ENCODE data around the gene TNS1. TPM values are rescaled to one million over a fixed set of nuclear protein-coding genes. Genes with fewer than 3 reads are reported as not detected.

The TNS1 gene
- total RNA-seq, 1 experiment from 2014 or later = 0.49 TPM

DNA sequence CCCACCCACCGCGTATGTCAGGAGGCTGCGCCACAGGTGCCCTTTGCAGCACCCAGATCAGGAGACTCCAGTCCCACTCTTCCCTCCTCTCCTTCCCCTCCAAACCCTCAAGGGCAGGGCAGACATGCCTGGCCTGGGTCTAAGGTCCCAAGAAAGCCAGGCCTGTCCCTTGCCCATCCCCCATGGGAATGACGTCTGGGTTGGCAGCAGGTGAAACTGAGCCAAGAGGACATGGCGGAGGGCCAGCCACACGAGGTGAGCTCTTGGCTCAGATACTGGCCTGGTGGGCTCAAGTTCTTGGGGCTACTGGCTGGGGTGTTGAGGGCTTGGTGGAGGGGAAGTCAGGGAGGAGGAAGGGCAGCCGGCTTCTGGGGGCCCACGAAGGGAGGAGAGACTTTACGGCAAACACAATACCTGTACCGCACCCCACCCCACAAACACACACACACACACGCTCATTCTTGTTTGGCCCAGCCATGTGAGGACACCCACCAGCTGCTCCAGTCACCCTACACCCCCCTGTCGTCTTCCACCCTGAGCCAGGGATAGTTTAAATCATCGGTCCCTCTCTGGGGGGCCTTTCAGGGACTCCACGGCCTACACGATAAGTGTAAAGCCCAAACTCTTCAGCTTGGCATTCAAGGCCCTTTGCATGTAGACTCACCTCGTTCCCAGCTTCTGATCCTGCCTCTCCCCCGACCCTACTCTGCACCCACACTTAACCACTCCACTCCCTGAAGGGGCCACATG is 24.1 kb upstream of the TNS1 start:
- Histone ChIP-seq H3K4me1 (ENCODE audit: control insufficient read depth, insufficient read depth, low read length) (no peaks in the 10 kb centered on the region), H3K4me3 (ENCODE audit: low read depth in 2 of 2, low read length in 2 of 2) (no peak overlapping the region), H3K27me3 (ENCODE audit: control insufficient read depth, insufficient read depth, low read length) (no peaks in the 10 kb centered on the region), H3K9me3 (ENCODE audit: control insufficient read depth, insufficient read depth, low read depth, low read length) (no peaks in the 10 kb centered on the region), H3K27ac (ENCODE audit: low read length) (no peak overlapping the region), H3K36me3 (ENCODE audit: control insufficient read depth, insufficient read depth, low read length) (no peaks in the 10 kb centered on the region)
- ATAC-seq (no peak), DNase-seq (ENCODE audit: low read depth, low spot score) (no peak)
- ChIA-PET POLR2A (no interaction called here), CTCF (no interaction called here)
- no TSS peak for BruUV-seq (replicated peaks)
- intact Hi-C loops (cut with micrococcal nuclease; ENCODE audit: unreplicated experiment) = no loop called here
- in situ Hi-C loops (cut with HindIII; ENCODE audit: low pct_unique_long_range_greater_than_20kb, low sequenced_read_pairs) = no loop called here
- TF ChIP-seq TCF7L2 (IDR thresholded peaks at IDR 0.05; ENCODE audit: low read depth, low read length) (no peak), POLR2AphosphoS5 (IDR thresholded peaks at IDR 0.05; ENCODE audit: low read depth, low read length) (no peak), SIN3A (IDR thresholded peaks at IDR 0.05; ENCODE audit: borderline replicate concordance, insufficient read depth, low read depth, low read length) (no peak)
- TF ChIP-seq, protein P1, sequence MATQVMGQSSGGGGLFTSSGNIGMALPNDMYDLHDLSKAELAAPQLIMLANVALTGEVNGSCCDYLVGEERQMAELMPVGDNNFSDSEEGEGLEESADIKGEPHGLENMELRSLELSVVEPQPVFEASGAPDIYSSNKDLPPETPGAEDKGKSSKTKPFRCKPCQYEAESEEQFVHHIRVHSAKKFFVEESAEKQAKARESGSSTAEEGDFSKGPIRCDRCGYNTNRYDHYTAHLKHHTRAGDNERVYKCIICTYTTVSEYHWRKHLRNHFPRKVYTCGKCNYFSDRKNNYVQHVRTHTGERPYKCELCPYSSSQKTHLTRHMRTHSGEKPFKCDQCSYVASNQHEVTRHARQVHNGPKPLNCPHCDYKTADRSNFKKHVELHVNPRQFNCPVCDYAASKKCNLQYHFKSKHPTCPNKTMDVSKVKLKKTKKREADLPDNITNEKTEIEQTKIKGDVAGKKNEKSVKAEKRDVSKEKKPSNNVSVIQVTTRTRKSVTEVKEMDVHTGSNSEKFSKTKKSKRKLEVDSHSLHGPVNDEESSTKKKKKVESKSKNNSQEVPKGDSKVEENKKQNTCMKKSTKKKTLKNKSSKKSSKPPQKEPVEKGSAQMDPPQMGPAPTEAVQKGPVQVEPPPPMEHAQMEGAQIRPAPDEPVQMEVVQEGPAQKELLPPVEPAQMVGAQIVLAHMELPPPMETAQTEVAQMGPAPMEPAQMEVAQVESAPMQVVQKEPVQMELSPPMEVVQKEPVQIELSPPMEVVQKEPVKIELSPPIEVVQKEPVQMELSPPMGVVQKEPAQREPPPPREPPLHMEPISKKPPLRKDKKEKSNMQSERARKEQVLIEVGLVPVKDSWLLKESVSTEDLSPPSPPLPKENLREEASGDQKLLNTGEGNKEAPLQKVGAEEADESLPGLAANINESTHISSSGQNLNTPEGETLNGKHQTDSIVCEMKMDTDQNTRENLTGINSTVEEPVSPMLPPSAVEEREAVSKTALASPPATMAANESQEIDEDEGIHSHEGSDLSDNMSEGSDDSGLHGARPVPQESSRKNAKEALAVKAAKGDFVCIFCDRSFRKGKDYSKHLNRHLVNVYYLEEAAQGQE (IDR thresholded peaks at IDR 0.05; ENCODE audit: insufficient read depth in 1 of 2, low read depth in 2 of 2, low read length in 1 of 2) = no peak
- TF ChIP-seq, protein P2, sequence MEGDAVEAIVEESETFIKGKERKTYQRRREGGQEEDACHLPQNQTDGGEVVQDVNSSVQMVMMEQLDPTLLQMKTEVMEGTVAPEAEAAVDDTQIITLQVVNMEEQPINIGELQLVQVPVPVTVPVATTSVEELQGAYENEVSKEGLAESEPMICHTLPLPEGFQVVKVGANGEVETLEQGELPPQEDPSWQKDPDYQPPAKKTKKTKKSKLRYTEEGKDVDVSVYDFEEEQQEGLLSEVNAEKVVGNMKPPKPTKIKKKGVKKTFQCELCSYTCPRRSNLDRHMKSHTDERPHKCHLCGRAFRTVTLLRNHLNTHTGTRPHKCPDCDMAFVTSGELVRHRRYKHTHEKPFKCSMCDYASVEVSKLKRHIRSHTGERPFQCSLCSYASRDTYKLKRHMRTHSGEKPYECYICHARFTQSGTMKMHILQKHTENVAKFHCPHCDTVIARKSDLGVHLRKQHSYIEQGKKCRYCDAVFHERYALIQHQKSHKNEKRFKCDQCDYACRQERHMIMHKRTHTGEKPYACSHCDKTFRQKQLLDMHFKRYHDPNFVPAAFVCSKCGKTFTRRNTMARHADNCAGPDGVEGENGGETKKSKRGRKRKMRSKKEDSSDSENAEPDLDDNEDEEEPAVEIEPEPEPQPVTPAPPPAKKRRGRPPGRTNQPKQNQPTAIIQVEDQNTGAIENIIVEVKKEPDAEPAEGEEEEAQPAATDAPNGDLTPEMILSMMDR (IDR thresholded peaks at IDR 0.05) = no peak

DNA sequence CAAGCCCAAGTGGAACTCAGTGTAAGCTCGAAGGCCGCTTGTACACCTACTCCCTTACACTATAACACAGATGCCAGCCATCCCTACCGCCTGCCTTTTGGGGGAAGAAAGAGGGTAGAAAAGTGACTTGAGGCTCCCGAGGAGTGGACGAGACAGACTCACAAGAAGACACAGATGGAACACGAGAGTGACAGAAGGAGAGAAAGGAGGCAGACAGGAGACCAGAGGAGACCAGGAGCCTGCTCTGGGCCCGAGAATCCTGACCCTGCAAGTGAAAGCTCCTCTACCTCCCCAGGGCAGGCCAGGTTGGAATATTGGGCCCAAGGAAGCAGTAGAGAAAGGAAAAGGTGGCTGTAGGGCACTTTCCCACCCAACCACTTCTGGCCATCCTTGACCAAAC is 23.4 kb upstream of the TNS1 start:
- H3K27me3 ChIP-seq (ENCODE audit: control insufficient read depth, insufficient read depth, low read length) = no peaks in the 10 kb centered on the region
- ATAC-seq = no peak
- in situ Hi-C loops (cut with HindIII; ENCODE audit: low pct_unique_long_range_greater_than_20kb, low sequenced_read_pairs) = no loop called here
- CTCF ChIA-PET = no interaction called here
- H3K4me3 ChIP-seq (ENCODE audit: low read depth in 2 of 2, low read length in 2 of 2) = no peak overlapping the region
- intact Hi-C loops (cut with micrococcal nuclease; ENCODE audit: unreplicated experiment) = no loop called here
- no peaks in the 10 kb centered on the region for H3K4me1 ChIP-seq (ENCODE audit: control insufficient read depth, insufficient read depth, low read length)
- H3K9me3 ChIP-seq (ENCODE audit: control insufficient read depth, insufficient read depth, low read depth, low read length) = no peaks in the 10 kb centered on the region
- DNase-seq (ENCODE audit: low read depth, low spot score) = no peak
- no TSS peak for BruUV-seq (replicated peaks)
- POLR2A ChIA-PET = no interaction called here
- H3K27ac ChIP-seq (ENCODE audit: low read length) = no peak overlapping the region
- no peak for TF ChIP-seq POLR2AphosphoS5 (IDR thresholded peaks at IDR 0.05; ENCODE audit: low read depth, low read length)
- TF ChIP-seq TCF7L2 (IDR thresholded peaks at IDR 0.05; ENCODE audit: low read depth, low read length) = no peak
- TF ChIP-seq, protein P2 (IDR thresholded peaks at IDR 0.05) = no peak
- TF ChIP-seq SIN3A (IDR thresholded peaks at IDR 0.05; ENCODE audit: borderline replicate concordance, insufficient read depth, low read depth, low read length) = no peak
- no peaks in the 10 kb centered on the region for H3K36me3 ChIP-seq (ENCODE audit: control insufficient read depth, insufficient read depth, low read length)

Data from Panc1 (cell line).